GM21447 (cell line): ENCODE measurements around the gene DGKQ.

Source experiments
- ATAC-seq: cut with Tn5 transposase; IDR thresholded peaks from one replicate; pipeline ENCODE4 v1.9.1; 2021; ENCODE audit not compliant: unreplicated experiment

The DGKQ gene

GRCh38 chr4:996030-996996 is 22.9 kb upstream of the DGKQ start:
- no peak for ATAC-seq

GRCh38 chr4:995311-996026 is 22.1 kb upstream of the DGKQ start:
- ATAC-seq = no peak

GRCh38 chr4:993111-994029 is 20.0 kb upstream of the DGKQ start, which contains the start of gene SLC26A1:
Gene SLC26A1 (minus strand): TSS chr4:993404. CDS start chr4:991703, 1,701 bp downstream.
- no peak for ATAC-seq

- ATAC-seq = no peak
These were observed 19.1 kb upstream of the DGKQ start for GRCh38 chr4:992297-993110.

GRCh38 chr4:991451-992296 is 18.3 kb upstream of the DGKQ start:
- ATAC-seq = no peak

- no peak for ATAC-seq
These were observed 17.5 kb upstream of the DGKQ start for GRCh38 chr4:990746-991367.

- no peak for ATAC-seq
These were observed 16.5 kb upstream of the DGKQ start for GRCh38 chr4:989722-990471.

GRCh38 chr4:988726-989721 is 15.7 kb upstream of the DGKQ start:
- no peak for ATAC-seq

GRCh38 chr4:987624-988513 is 14.5 kb upstream of the DGKQ start:
- ATAC-seq = no peak

GRCh38 chr4:986879-987623 is 13.7 kb upstream of the DGKQ start, which contains the start of gene IDUA:
Gene IDUA (plus strand): TSS chr4:987044. CDS start chr4:987085, 41 bp downstream.
- ATAC-seq = peak; percentile 74

- ATAC-seq = peak; percentile 17
These were observed 13.1 kb upstream of the DGKQ start for GRCh38 chr4:986428-986878.

GRCh38 chr4:985123-985830 is 11.9 kb upstream of the DGKQ start:
- no peak for ATAC-seq

- ATAC-seq = no peak
These were observed 11.1 kb upstream of the DGKQ start for GRCh38 chr4:984336-985054.

- ATAC-seq = no peak
These were observed 9.4 kb upstream of the DGKQ start for GRCh38 chr4:982814-983213.
